Myocyte (in vitro differentiated cells): Measurements from ENCODE around the gene EPHB3. TPM values are rescaled to one million over a fixed set of nuclear protein-coding genes. Genes with fewer than 3 reads are reported as not detected.
"Not testable (repeated sequence)": the region's sequence is repeated elsewhere in the genome, so short reads cannot be mapped to it uniquely, and the experiment has no call there.

Source experiments
- DNase-seq: peaks from one replicate; pipeline ENCODE4 v3.0.0-alpha.2; 2012; ENCODE audit warnings: low read depth
- total RNA-seq: library from RNA; depleted of rRNA; stranded (reverse); fragments of >200 nt; gene quantifications from 2 replicates; pipeline ENCODE4 v1.2.3, GENCODE V29; 2014

EPHB3 gene
- total RNA-seq, 1 donor from 2014 or later: 23.6 TPM

GRCh38 chr3:184619787-184620430 lies 58.3 kb downstream of the EPHB3 start:
- DNase-seq: no peak

- no peak for DNase-seq
Observed at GRCh38 chr3:184620475-184621119, 59.0 kb downstream of the EPHB3 start.

DNA sequence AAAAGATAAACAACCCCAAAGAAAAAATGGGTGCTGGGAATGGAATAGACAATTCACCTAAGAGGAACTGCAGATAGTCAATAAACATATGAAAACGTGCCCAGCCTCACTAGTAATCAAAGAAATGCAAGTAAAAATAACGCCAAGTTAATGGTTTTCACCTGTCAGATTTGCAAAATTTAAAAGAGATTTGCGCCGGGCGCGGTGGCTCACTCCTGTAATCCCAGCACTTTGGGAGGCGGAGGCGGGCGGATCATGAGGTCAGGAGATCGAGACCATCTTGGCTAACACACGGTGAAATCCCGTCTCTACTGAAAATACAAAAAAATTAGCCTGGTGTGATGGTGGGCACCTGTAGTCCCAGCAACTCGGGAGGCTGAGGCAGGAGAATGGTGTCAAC lies 60.6 kb downstream of the EPHB3 start:
- not testable (repeated sequence) for DNase-seq

DNA sequence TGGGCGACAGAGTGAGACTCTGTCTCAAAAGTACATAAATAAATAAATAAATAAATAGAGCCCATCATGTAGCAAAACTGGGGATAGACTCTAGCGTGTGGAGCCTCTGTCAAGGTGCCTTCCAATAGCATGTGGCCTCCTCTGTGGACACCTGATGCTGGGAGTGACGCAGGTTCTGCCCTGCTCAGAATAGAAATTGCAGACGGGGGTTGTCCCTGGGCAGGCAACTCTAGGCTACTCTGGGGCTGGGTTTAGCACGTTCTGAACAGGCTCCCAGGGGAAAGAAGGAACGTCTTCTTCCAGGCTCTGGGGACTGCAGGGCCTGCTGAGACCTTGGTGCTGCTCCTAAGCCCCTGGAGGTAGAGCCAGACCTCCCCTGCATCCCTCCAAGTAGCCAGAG lies 65.3 kb downstream of the EPHB3 start:
- DNase-seq: no peak

DNA sequence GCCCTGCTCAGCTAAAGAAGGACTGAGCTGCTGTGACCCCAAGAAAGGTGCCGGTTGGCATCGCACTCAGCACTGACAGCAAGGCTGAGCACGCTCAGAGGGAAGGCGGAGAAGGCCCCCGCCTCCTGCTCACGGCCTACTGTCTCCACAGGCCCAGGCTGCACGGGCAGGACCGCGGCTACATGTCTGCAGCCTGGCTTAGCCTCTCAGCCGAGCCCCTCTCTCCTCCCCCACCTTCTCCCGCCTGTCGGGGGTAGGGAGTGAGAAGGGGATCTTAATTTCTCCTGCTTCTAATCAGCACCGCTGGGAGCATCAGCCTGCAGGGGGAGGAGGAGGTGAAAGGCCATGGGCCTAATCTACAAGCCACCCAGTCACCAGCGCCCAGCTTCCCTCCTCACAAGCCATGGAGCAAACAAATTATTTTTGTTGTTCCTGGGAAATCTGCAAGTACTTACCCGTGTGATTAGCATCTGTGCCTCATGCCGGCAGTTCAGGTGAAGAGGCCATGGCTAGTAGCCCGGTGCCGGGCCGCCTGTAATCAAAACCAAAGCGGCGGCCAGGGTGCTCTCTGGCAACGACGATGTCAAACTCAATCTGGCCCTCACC lies 68.1 kb downstream of the EPHB3 start:
- DNase-seq: no peak

- DNase-seq: no peak
Observed at GRCh38 chr3:184630861-184631471, 69.4 kb downstream of the EPHB3 start.

DNA sequence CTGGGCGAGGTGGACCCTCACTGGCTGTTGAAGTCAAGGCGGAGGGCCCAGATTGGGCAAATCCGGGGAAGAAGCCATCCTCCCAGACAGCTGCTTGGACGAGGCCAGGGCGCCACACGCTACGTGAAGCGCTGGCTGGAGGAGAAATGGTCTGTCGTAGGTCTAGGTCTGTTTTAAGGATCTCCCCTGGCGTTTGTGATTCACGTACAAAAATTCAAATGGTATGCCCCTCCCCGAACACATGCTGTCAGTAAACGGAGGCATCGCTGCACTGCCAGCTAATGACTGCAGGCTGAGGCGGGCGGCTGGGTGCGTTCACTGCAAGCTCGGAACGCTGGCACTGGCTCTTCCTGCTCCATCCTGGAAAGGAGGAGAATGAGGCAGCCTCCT lies 69.9 kb downstream of the EPHB3 start:
- DNase-seq: no peak

Other genes starting within 250 kb of the EPHB3 start
- gene EIF4G1, start 247.2 kb upstream of the EPHB3 start, total RNA-seq: 358 and 371 TPM in 2 replicates
- 14.2 and 15.5 TPM in 2 replicates for gene FAM131A, start 224.2 kb upstream of the EPHB3 start, total RNA-seq
- gene CLCN2, start 200.2 kb upstream of the EPHB3 start, total RNA-seq: 1.8 and 3.4 TPM in 2 replicates
- 77.1 and 87.4 TPM in 2 replicates for gene POLR2H, start 200.1 kb upstream of the EPHB3 start, total RNA-seq
- gene THPO, start 183.6 kb upstream of the EPHB3 start, total RNA-seq: 0.16 TPM in 1 of 2 replicates, not detected in the other
- 8.4 and 18.8 TPM in 2 replicates for gene CHRD, start 181.7 kb upstream of the EPHB3 start, total RNA-seq
- 82.9 and 111 TPM in 2 replicates for gene MAGEF1, start 150.3 kb downstream of the EPHB3 start, total RNA-seq